Neural progenitor cell (in vitro differentiated cells): ENCODE results near the gene ACP4. TPM values are rescaled to one million over a fixed set of nuclear protein-coding genes. Genes with fewer than 3 reads are reported as not detected.

Source experiments
- DNase-seq: peaks from one replicate; pipeline ENCODE4 v3.0.0-alpha.2; 2016; ENCODE audit warnings: low spot score
- H2AFZ ChIP-seq: fragments of 200-600 bp; sonication (generic); replicated peaks from 2 replicates; pipeline ENCODE4 v1.6.1; 2016; ENCODE audit warnings: antibody characterized with exemption
- H3F3A ChIP-seq: fragments of 200-600 bp; sonication (generic); 2 replicates; pipeline ENCODE4 v1.6.1; 2016; ENCODE audit warnings: antibody characterized with exemption, low read depth
- H3K27ac ChIP-seq: fragments of 200-600 bp; sonication (generic); 2 replicates; pipeline ENCODE4 v1.5.1; 2016; ENCODE audit warnings: mild to moderate bottlenecking
- H3K27me3 ChIP-seq: fragments of 200-600 bp; sonication (generic); 2 replicates; pipeline ENCODE4 v1.6.1; 2016; ENCODE audit warnings: mild to moderate bottlenecking, moderate library complexity
- H3K36me3 ChIP-seq: fragments of 200-600 bp; sonication (generic); 2 replicates; pipeline ENCODE4 v1.5.1; 2016
- H3K4me1 ChIP-seq: fragments of 200-600 bp; sonication (generic); 2 replicates; pipeline ENCODE4 v1.6.1; 2016; ENCODE audit warnings: mixed run types
- H3K4me2 ChIP-seq: fragments of 200-600 bp; sonication (generic); 2 replicates; pipeline ENCODE4 v1.6.1; 2016
- H3K4me3 ChIP-seq: fragments of 200-600 bp; sonication (generic); 2 replicates; pipeline ENCODE4 v1.5.1; 2016
- H3K79me2 ChIP-seq: fragments of 200-600 bp; sonication (generic); 2 replicates; pipeline ENCODE4 v1.6.1; 2016; ENCODE audit warnings: low read depth
- H3K9ac ChIP-seq: fragments of 200-600 bp; sonication (generic); 2 replicates; pipeline ENCODE4 v1.6.1; 2016
- H3K9me3 ChIP-seq: fragments of 200-600 bp; sonication (generic); 2 replicates; pipeline ENCODE4 v1.5.1; 2016; ENCODE audit warnings: low read depth
- H4K20me1 ChIP-seq: fragments of 200-600 bp; sonication (generic); 2 replicates; pipeline ENCODE4 v1.6.1; 2016; ENCODE audit warnings: low read depth
- H3K27ac Mint-ChIP-seq: 3 replicates; pipeline ENCODE4 v1.8.0; 2021; ENCODE audit warnings: mixed read lengths
- H3K27me3 Mint-ChIP-seq: 2 replicates; pipeline ENCODE4 v1.8.0; 2022; ENCODE audit warnings: low read depth, mild to moderate bottlenecking, inconsistent platforms, moderate library complexity, mixed read lengths; ENCODE audit not compliant: insufficient read depth
- H3K36me3 Mint-ChIP-seq: 3 replicates; pipeline ENCODE4 v1.8.0; 2021; ENCODE audit warnings: mixed read lengths
- H3K4me1 Mint-ChIP-seq: 3 replicates; pipeline ENCODE4 v1.8.0; 2021; ENCODE audit warnings: mixed read lengths
- H3K4me3 Mint-ChIP-seq: 3 replicates; pipeline ENCODE4 v1.8.0; 2021; ENCODE audit warnings: mild to moderate bottlenecking, moderate library complexity, mixed read lengths
- H3K9me3 Mint-ChIP-seq: 3 replicates; pipeline ENCODE4 v1.8.0; 2020; ENCODE audit warnings: mixed read lengths
- CTCF ChIP-seq: fragments of 200-600 bp; sonication (generic); IDR thresholded peaks from 2 replicates; pipeline ENCODE4 v1.5.1; 2017; ENCODE audit warnings: antibody characterized with exemption, mild to moderate bottlenecking
- EZH2 ChIP-seq: fragments of 200-600 bp; sonication (generic); IDR thresholded peaks from 2 replicates; pipeline ENCODE4 v1.6.1; 2017; ENCODE audit warnings: antibody characterized with exemption, mild to moderate bottlenecking, moderate library complexity
- EZH2phosphoT487 ChIP-seq: fragments of 200-600 bp; sonication (generic); IDR thresholded peaks from 2 replicates; pipeline ENCODE4 v1.6.1; 2017; ENCODE audit warnings: antibody characterized with exemption
- total RNA-seq: library from RNA; depleted of rRNA; stranded (reverse); fragments of >200 nt; gene quantifications from 2 replicates; pipeline ENCODE4 v1.2.3, GENCODE V29; 2015; ENCODE audit warnings: low replicate concordance

ACP4 gene
- total RNA-seq, 1 donor from 2014 or later, result not detected

GRCh38 chr19:50822661-50823208, 32.5 kb downstream of the ACP4 start:
- no peaks in the 10 kb centered on the region for H3K79me2 ChIP-seq
- H3F3A ChIP-seq, result no peaks in the 10 kb centered on the region
- H3K4me2 ChIP-seq, result no peak overlapping the region
- DNase-seq, result no peak
- no peak overlapping the region for H2AFZ ChIP-seq
- H3K4me1 ChIP-seq, result no peaks in the 10 kb centered on the region
- no peak overlapping the region for H3K4me3 ChIP-seq
- H3K27ac Mint-ChIP-seq, result no peak overlapping the region
- no peak overlapping the region for H3K9ac ChIP-seq
- H3K36me3 ChIP-seq, result no peaks in the 10 kb centered on the region
- H4K20me1 ChIP-seq, result no peaks in the 10 kb centered on the region
- H3K27me3 Mint-ChIP-seq, result peaks cover 53% of the 10 kb centered on the region
- peaks cover 7% of the 10 kb centered on the region for H3K9me3 Mint-ChIP-seq
- H3K27ac ChIP-seq, result no peak overlapping the region
- H3K4me1 Mint-ChIP-seq, result peaks cover 12% of the 10 kb centered on the region
- H3K9me3 ChIP-seq, result no peaks in the 10 kb centered on the region
- TF ChIP-seq EZH2, result no peak
- no peak for TF ChIP-seq EZH2phosphoT487
- no peak for TF ChIP-seq CTCF
- H3K36me3 Mint-ChIP-seq, result no peaks in the 10 kb centered on the region
- H3K4me3 Mint-ChIP-seq, result no peak overlapping the region
- peaks cover 84% of the 10 kb centered on the region for H3K27me3 ChIP-seq

- no peak for TF ChIP-seq CTCF
- no peak for TF ChIP-seq EZH2
- TF ChIP-seq EZH2phosphoT487, result no peak
- Histone ChIP-seq H3K4me3 (no peak within 1 kb of the TSS), H3K4me2 (no peak within 1 kb of the TSS), H3K4me1 (no peaks in the 10 kb centered on the region), H3K27me3 (peaks cover 76% of the 10 kb centered on the region), H2AFZ (no peak within 1 kb of the TSS), H3K79me2 (no peaks in the 10 kb centered on the region), H3K27ac (no peak within 1 kb of the TSS), H3K36me3 (no peaks in the 10 kb centered on the region), H3K9ac (no peak within 1 kb of the TSS), H4K20me1 (no peaks in the 10 kb centered on the region), H3K9me3 (no peaks in the 10 kb centered on the region), H3F3A (no peaks in the 10 kb centered on the region)
- no peaks in the 10 kb centered on the region for H3K36me3 Mint-ChIP-seq
- H3K9me3 Mint-ChIP-seq, result peaks cover 7% of the 10 kb centered on the region
- H3K27me3 Mint-ChIP-seq, result peaks cover 49% of the 10 kb centered on the region
- no peak within 1 kb of the TSS for H3K4me3 Mint-ChIP-seq
- H3K27ac Mint-ChIP-seq, result no peak within 1 kb of the TSS
- H3K4me1 Mint-ChIP-seq, result peaks cover 12% of the 10 kb centered on the region
- no peak for DNase-seq
Measured at GRCh38 chr19:50823389-50824042, 33.3 kb downstream of the ACP4 start, which contains the start of gene KLK1. TSS of gene KLK1 (minus strand) at chr19:50823787. CDS start at chr19:50823748, 39 bp downstream.

- Histone ChIP-seq H3K36me3 (no peaks in the 10 kb centered on the region), H3K4me2 (no peak overlapping the region), H3K9ac (no peak overlapping the region), H3K9me3 (no peaks in the 10 kb centered on the region), H2AFZ (no peak overlapping the region), H3K27ac (no peak overlapping the region), H3K79me2 (no peaks in the 10 kb centered on the region), H3K4me1 (no peaks in the 10 kb centered on the region), H3K4me3 (no peak overlapping the region), H3K27me3 (peaks cover 45% of the 10 kb centered on the region), H3F3A (no peaks in the 10 kb centered on the region), H4K20me1 (no peaks in the 10 kb centered on the region)
- no peak for DNase-seq
- Mint-ChIP-seq H3K4me3 (no peak overlapping the region), H3K27ac (no peak overlapping the region), H3K36me3 (no peaks in the 10 kb centered on the region), H3K9me3 (peaks cover 2% of the 10 kb centered on the region), H3K4me1 (no peaks in the 10 kb centered on the region), H3K27me3 (peaks cover 28% of the 10 kb centered on the region)
- no peak for TF ChIP-seq EZH2phosphoT487
- no peak for TF ChIP-seq CTCF
- no peak for TF ChIP-seq EZH2
Measured at GRCh38 chr19:50826492-50827240, 36.5 kb downstream of the ACP4 start.
